HepG2 (cell line): ENCODE measurements around the gene ARFIP2.

Experiments
- BRD4 ChIP-seq: sonication (generic); formaldehyde crosslinking; IDR thresholded peaks from 2 replicates; pipeline ENCODE4 v1.4.0; 2020; ENCODE audit warnings: missing genetic modification reagents
- GTF2F1 ChIP-seq: fragments of 150-350 bp; IDR thresholded peaks from 2 replicates; pipeline ENCODE4 v1.6.1; 2014; ENCODE audit warnings: low read length
- NFATC3 ChIP-seq: sonication (generic); formaldehyde crosslinking; IDR thresholded peaks from 2 replicates; pipeline ENCODE4 v1.5.1; 2020; ENCODE audit warnings: mild to moderate bottlenecking, missing genetic modification reagents

GRCh38 chr11:6520265-6520664 is 39.1 kb upstream of the ARFIP2 start:
- TF ChIP-seq NFATC3 (CRISPR knock-in tag) (no peak), BRD4 (CRISPR knock-in tag) (no peak), GTF2F1 (no peak)
